SK-N-SH (cell line): ENCODE measurements around the gene IL1R1.

Experiments
- FOXJ3 ChIP-seq: sonication (generic); formaldehyde crosslinking; IDR thresholded peaks from 2 replicates; pipeline ENCODE4 v1.5.1; 2020; ENCODE audit warnings: mild to moderate bottlenecking, missing genetic modification reagents
- POLR2AphosphoS5 ChIP-seq: IDR thresholded peaks from 2 replicates; pipeline ENCODE4 v1.6.1; 2012; ENCODE audit warnings: low read depth, low read length
- RAD21 ChIP-seq: IDR thresholded peaks from 2 replicates; pipeline ENCODE4 v1.6.1; 2012; ENCODE audit warnings: mild to moderate bottlenecking, low read length
- ZBTB33 ChIP-seq: IDR thresholded peaks from 2 replicates; pipeline ENCODE4 v1.4.0; 2012; ENCODE audit warnings: low read depth, borderline replicate concordance
- TF ChIP-seq, protein P1 (sequence below): fragments of 200-600 bp; sonication (generic); IDR thresholded peaks from 2 replicates; pipeline ENCODE4 v1.6.1; 2017; ENCODE audit warnings: antibody characterized with exemption, mild to moderate bottlenecking, moderate library complexity

GRCh38 chr2:102111823-102112222 is 30.7 kb upstream of the IL1R1 start:
- TF ChIP-seq POLR2AphosphoS5 (no peak), ZBTB33 (no peak), RAD21 (no peak), FOXJ3 (no peak)
- TF ChIP-seq, protein P1, sequence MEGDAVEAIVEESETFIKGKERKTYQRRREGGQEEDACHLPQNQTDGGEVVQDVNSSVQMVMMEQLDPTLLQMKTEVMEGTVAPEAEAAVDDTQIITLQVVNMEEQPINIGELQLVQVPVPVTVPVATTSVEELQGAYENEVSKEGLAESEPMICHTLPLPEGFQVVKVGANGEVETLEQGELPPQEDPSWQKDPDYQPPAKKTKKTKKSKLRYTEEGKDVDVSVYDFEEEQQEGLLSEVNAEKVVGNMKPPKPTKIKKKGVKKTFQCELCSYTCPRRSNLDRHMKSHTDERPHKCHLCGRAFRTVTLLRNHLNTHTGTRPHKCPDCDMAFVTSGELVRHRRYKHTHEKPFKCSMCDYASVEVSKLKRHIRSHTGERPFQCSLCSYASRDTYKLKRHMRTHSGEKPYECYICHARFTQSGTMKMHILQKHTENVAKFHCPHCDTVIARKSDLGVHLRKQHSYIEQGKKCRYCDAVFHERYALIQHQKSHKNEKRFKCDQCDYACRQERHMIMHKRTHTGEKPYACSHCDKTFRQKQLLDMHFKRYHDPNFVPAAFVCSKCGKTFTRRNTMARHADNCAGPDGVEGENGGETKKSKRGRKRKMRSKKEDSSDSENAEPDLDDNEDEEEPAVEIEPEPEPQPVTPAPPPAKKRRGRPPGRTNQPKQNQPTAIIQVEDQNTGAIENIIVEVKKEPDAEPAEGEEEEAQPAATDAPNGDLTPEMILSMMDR, result no peak
